Lower leg skin (tissue), 4 donors: ENCODE results near the gene OR2J2. TPM values are rescaled to one million over a fixed set of nuclear protein-coding genes. Genes with fewer than 3 reads are reported as not detected.
"Not testable (repeated sequence)": the region's sequence is repeated elsewhere in the genome, so short reads cannot be mapped to it uniquely, and the experiment has no call there.

Source experiments
- DNase-seq, 2 donors: peaks; one replicate each; pipeline ENCODE4 v3.0.0-alpha.2; 2019; ENCODE audit warnings: low spot score in 2 of 2
- H3K4me3 ChIP-seq: fragments of 200-600 bp; sonication (generic); 2 replicates; pipeline ENCODE4 v1.5.1; 2017; ENCODE audit warnings: mild to moderate bottlenecking, low read depth; ENCODE audit not compliant: poor library complexity, severe bottlenecking
- POLR2A ChIP-seq, 2 donors: fragments of 450-650 bp; IDR thresholded peaks; one replicate each; pipeline ENCODE4 v1.6.1; 2016 to 2017; ENCODE audit warnings: antibody characterized with exemption in 2 of 2, mild to moderate bottlenecking in 1 of 2, moderate library complexity in 1 of 2
- WGBS, 2 donors: methylation state at CpG; one replicate each; pipeline ENCODE4 v1.1.5; 2018; 5-methylcytosine and 5-hydroxymethylcytosine counted together
- intact Hi-C: fragments of 100-400 bp; cut with DNase I; formaldehyde crosslinking; loops from one replicate; pipeline ENCODE4 v1.15.0; 2023; ENCODE audit warnings: low total_unique reads
- total RNA-seq, 4 donors: library from RNA; depleted of rRNA; stranded (reverse); fragments of >200 nt; gene quantifications; one replicate each; pipeline ENCODE4 v1.1.0, GENCODE V29; 2016
- TF ChIP-seq, protein P1 (sequence below), 3 donors: fragments of 450-650 bp; IDR thresholded peaks; one replicate each; pipeline ENCODE4 v1.5.1; 2016; ENCODE audit warnings: antibody characterized with exemption in 3 of 3, mild to moderate bottlenecking in 3 of 3, moderate library complexity in 2 of 3

Gene OR2J2
- total RNA-seq, 4 donors from 2014 or later, result not detected

DNA sequence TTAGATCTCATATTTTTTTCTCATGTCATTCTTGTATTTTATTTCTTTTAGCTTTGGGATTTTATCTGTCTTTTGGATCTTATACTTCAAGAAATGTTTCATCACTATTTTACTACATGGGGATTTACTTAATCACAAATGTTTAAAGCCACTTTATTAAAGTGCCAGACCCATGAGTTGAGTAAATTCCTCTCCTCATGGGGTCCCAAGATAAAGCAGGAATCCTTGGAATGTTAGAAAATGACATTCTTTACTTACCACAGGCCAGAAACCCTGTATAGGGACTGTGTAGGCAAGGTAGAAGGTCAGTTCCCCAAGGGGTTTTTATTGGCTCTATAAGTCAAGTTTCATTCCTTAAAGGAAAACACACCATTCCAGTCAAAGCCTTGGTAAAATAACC is 28.4 kb upstream of the OR2J2 start:
- H3K4me3 ChIP-seq, result no peak overlapping the region
- TF ChIP-seq POLR2A (IDR thresholded peaks at IDR 0.05), result no peak
- TF ChIP-seq, protein P1, sequence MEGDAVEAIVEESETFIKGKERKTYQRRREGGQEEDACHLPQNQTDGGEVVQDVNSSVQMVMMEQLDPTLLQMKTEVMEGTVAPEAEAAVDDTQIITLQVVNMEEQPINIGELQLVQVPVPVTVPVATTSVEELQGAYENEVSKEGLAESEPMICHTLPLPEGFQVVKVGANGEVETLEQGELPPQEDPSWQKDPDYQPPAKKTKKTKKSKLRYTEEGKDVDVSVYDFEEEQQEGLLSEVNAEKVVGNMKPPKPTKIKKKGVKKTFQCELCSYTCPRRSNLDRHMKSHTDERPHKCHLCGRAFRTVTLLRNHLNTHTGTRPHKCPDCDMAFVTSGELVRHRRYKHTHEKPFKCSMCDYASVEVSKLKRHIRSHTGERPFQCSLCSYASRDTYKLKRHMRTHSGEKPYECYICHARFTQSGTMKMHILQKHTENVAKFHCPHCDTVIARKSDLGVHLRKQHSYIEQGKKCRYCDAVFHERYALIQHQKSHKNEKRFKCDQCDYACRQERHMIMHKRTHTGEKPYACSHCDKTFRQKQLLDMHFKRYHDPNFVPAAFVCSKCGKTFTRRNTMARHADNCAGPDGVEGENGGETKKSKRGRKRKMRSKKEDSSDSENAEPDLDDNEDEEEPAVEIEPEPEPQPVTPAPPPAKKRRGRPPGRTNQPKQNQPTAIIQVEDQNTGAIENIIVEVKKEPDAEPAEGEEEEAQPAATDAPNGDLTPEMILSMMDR (IDR thresholded peaks at IDR 0.05), result no peak
- intact Hi-C loops, result no loop called here
- no peak for DNase-seq

DNA sequence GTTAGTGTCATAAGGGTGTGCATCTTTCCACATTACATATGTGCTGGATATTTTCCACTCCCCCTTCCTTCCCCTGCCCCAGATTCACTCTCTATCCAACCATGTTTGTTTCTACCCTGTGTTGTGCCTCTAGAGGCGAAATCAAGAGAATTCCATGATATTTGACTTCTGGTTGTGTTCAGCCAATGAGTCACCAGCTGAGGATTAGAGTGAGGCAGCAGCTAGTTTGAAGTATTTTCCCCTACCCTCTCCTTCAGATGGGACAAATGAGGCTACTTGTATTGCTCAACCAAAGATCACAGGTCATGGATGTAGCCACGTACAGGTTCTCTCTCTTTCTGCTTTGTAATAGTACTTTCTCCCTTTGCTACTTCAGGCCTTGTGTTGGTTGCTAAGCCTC is 24.5 kb upstream of the OR2J2 start:
- intact Hi-C loops, result no loop called here
- WGBS, 2 donors, result 57 to 62% methylated on average over 2 of the region's 2 CpGs
- no peak for TF ChIP-seq POLR2A (IDR thresholded peaks at IDR 0.05)
- TF ChIP-seq, protein P1 (IDR thresholded peaks at IDR 0.05), result no peak
- no peak overlapping the region for H3K4me3 ChIP-seq
- no peak for DNase-seq

DNA sequence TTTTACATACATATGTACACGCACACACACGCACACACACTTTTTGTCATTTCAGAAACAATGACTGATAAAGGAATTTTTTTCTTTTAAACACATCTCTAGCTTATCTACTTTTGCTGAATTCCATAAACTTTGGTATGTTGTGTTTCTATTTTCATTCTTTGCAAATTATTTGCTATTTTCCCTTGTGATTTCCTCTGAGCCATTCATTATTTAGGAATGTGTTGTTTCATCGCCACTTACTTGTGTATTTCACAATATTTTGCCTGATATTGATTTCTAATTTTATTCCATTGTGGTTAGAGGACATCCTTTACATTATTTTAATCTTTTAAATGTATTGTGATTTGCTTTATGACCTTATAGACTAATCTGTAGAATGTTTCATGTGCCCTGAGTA is 23.6 kb upstream of the OR2J2 start:
- intact Hi-C loops, result no loop called here
- no peak for DNase-seq
- no peak overlapping the region for H3K4me3 ChIP-seq
- TF ChIP-seq, protein P1 (IDR thresholded peaks at IDR 0.05), result no peak
- TF ChIP-seq POLR2A (IDR thresholded peaks at IDR 0.05), result no peak
- WGBS, 2 donors, result 86 to 95% methylated on average over 3 of the region's 3 CpGs

DNA sequence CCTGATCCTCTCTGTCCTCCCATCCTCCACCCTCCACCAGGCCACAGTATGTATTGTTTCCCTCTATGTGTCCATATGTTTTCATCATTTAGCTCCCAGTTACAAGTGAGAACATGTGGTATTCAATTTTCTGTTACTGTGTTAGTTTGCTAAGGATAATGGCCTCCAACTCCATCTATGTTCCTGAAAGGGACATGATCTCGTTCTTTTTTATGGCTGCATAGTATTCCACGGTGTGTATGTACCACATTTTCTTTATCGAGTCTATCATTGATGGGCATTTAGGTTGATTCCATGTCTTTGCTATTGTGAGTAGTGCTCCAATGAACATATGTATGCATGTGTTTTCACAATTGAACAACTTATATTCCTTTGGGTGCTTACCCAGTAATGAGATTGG is 21.3 kb upstream of the OR2J2 start:
- DNase-seq, H3K4me3 ChIP-seq, intact Hi-C loops: not testable (repeated sequence)
- WGBS, 2 donors, result 57 to 71% methylated on average over 3 of the region's 3 CpGs

DNA sequence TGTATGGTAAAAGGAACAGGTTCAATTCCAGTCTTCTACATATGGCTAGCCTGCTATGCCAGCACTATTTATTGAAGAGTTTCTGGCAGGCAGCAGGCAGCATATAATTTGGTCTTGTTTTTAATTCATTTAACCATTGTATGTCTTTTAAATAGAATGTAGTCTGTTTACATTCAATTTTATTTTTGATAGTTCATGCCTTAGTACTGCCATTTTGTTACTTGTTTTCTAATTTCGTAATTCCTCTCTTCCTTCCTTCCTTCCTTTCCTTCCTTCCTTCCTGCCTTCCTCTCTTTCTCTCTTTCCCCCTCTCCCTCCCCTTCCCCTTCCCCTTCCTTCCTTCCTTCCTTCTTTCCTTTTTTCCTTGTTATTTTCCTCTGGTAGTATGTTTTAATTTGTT is 17.6 kb upstream of the OR2J2 start:
- DNase-seq, result no peak
- H3K4me3 ChIP-seq, result no peak overlapping the region
- TF ChIP-seq, protein P1 (IDR thresholded peaks at IDR 0.05), result no peak
- no peak for TF ChIP-seq POLR2A (IDR thresholded peaks at IDR 0.05)
- intact Hi-C loops, result no loop called here
- WGBS, 2 donors, result 67 to 81% methylated on average over 1 of the region's 1 CpG

DNA sequence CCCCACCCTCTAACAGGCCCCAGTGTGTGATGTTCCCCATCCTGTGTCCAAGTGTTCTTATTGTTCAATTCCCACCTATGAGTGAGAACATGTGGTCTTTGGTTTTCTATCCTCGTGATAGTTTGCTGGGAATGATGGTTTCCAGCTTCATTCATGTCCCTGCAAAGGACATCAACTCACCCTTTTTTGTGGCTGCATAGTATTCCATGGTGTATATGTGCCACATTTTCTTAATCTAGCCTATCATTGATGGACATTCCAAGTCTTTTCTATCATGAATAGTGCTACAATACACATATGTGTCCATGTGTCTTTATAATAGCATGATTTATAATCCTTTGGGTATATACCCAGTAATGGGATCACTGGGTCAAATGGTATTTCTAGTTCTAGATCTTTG is 15.5 kb upstream of the OR2J2 start:
- 51 to 52% methylated on average over 1 of the region's 1 CpG for WGBS, 2 donors
- H3K4me3 ChIP-seq, intact Hi-C loops, DNase-seq: not testable (repeated sequence)

DNA sequence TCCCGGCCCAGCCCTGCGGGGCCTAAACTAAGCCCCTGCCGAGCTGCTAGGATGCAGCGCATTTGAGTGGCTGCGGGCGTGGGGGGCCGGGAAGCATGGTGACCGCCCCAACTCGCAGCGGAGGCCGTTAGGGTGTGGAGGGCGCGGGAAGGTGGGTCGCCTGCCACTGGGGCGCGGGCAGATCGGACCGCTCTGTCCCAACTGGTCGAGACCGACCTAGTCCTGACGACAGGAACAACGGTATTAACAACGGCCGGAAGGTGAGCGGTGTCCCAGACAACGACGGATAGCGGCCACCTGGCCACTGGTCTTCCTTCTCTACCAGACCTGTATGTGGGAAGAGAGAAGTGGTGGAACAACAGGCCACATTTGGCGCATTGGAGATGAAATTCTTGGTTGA is 10.8 kb upstream of the OR2J2 start:
- H3K4me3 ChIP-seq, intact Hi-C loops, DNase-seq: not testable (repeated sequence)
- WGBS, 2 donors, result 93 to 95% methylated on average over 11 to 15 of the region's 29 CpGs

DNA sequence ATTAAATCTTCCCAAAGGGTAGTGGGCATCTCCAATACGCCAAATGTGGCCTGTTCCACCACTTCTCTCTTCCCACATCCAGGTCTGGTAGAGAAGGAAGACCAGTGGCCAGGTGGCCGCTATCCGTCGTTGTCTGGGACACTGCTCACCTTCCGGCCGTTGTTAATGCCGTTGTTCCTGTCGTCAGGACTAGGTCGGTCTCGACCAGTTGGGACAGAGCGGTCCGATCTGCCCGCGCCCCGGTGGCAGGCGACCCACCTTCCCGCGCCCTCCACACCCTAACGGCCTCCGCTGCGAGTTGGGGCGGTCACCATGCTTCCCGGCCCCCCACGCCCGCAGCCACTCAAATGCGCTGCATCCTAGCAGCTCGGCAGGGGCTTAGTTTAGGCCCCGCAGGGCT is 5.1 kb upstream of the OR2J2 start:
- H3K4me3 ChIP-seq, intact Hi-C loops, DNase-seq: not testable (repeated sequence)
- 91 to 93% methylated on average over 18 to 19 of the region's 28 CpGs for WGBS, 2 donors
